ENCODE results near the gene ZNF709.
"Not testable (repeated sequence)": the region's sequence is repeated elsewhere in the genome, so short reads cannot be mapped to it uniquely, and the experiment has no call there.

The ZNF709 gene

DNA sequence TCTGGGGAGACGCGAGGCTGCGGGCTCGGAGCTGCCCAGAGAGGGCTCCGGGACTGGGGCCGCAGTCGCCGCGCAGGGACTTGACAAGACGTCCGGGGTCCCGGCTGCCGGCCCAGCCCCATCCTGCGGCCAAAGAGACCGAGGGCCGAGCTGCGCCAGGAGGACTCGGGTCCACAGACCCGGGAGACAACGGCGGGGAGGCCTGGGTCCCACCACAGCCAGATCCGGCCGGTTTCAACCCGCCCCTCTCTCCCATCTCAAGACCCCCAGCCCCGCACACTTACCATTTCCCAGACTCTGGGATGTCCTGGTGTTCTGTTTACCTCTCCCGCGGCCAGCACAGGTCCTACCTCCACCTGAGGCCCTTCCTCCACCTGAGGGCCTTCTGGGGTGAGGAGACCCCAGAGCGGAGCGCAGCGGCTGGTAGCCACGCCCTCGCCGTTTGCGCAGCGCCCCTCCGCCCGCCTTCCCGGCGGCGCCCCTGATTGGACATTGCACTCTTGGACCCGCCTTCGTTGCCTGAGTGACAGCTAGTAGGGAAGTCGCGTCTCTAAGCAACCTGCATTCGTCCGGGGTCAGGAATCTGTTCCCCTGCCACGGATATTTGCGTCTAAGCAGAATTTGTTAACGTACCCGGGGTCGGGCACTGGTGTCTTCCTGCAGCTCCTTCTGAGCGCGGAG lies at the start of gene ZNF709:
Gene ZNF709, minus strand, starts transcription at position 446 of the 681 bp plus-strand sequence. Its CDS starts 159 bp downstream, at position 287.
- DNase-seq (ENCODE audit: low read depth): peak; percentile 81

DNA sequence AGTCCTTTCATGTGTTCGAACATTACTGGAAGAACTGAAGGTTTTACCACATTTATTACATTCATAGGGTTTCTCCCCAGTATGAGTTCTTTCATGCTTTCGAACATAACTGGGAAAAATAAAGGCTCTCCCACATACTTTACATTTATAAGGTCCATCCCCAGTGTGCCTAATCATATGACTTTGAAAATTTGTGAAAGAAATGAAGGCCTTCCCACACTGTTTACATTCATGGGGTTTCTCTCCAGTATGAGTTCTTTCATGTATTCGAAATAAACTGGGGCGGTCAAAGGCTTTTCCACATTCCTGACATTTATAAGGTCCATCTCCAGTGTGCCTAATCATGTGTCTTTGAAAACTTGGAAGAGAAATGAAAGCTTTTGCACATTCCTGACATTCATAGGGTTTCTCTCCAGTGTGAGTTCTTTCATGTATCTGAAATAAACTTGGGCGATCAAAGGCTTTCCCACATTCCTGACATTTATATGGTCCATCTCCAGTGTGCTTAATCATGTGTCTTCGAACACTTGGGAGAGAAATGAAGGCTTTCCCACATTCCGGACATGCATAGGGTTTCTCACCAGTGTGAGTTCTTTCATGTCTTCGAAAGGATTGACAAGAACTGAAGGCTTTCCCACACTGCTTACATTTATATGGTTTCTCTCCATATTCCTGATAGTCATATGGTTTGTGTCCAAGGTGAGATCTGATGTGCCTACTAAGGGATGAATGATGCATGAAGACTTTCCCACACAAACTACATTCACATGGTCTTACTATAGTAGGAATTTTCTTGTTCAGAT lies 42.6 kb upstream of the ZNF709 start:
- DNase-seq (ENCODE audit: low read depth): no peak

- no peak for DNase-seq (ENCODE audit: low read depth)
Measured at GRCh38 chr19:12526542-12526941, 41.9 kb upstream of the ZNF709 start.

DNA sequence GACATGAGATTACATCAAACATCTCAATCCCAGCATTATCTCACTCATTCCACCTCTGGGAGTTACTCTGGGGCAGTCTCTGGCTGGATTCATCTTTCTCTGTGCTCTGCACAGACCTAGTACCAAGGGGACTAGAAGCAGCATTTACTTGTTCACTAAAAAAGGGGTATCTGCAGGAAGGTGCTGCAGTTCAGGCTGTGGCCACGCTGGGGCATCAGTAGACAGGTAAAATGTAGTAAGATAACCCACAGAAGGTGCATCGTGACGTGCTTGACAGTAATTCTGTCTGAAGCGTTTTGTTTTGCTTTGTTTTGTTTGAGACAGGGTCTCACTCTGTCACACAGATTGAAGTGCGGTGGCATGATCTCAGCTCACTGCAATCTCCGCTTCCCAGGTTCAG lies 37.4 kb upstream of the ZNF709 start:
- no peak for DNase-seq (ENCODE audit: low read depth)

GRCh38 chr19:12513531-12514061 lies 29.0 kb upstream of the ZNF709 start:
- no peak for DNase-seq (ENCODE audit: low read depth)

DNA sequence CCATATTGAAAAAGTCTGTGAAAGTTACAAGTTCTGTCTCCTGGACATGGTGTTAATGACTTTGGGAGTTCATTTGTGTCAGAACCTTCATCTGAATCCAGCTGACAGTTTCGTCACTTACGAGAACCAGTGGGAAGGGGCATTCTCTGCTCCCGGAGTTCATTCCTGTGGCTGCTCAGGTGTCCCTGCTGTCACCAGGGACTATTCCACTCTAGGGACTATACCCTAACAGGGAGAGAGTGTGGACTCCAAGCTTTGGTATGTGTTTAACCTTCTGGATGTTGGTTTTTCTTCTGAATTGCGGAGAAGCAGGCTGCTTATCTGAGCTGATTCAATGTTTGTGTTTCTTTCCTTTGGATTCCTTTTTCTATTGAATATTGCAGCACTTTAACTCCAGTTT lies 12.4 kb upstream of the ZNF709 start:
- no peak for DNase-seq (ENCODE audit: low read depth)

DNA sequence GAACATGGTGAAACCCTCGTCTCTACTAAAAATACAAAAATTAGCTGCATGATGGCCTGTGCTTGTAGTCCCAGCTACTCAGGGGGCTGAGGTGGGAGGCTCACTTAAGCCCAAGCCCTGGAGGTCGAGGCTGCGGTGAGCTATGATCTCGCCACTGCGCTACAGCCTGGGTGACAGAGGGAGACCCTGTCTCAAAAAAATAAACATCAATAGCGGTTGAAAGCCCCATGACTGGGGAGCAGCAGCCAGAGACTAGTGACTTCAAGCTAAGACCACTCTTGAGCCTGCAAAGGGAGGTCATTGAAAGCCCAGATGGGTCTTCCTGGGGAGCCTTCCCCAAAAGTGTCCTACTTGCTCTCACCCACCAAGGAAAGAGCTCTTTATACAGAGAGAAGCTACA lies 11.9 kb upstream of the ZNF709 start:
- no peak for DNase-seq (ENCODE audit: low read depth)

DNA sequence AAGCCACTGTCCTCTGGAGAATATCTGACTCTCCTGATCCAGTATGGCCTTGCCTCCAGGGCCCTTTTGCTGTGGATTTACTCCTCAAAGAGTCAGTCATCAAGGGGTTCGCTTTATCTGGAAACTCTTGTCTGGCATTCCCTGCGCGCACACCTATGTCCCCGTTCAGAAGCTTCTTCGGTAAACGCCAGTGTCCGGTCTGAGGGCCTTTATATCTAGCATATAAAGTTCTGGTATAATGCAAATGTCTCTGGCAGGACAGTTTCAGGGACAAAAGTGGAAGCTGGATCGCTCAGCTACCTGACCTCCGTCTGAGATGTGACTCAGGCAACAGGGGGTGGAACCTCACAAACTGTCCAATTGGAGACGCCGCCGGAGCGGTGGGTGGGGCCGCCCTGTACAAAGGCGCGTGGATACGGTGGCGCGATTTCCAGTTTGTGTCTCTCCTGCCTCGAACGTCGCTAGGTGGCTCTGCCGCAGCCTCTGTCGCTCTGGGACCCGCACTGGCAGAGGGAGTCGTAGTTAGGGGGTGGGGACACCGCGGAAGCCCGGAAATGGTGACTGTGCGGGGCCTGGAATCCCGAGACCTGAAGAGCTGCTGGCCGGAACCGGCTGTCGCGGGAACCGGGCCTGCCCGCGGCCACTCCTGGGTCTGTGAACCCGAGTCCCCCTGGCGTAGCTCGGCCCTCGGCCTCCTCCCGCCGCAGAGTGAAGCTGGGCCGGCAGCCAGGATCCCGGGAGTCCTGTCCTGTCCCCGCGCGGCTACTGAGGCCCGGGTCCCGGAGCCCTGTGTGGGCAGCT lies 10.6 kb upstream of the ZNF709 start:
- DNase-seq (ENCODE audit: low read depth): peak; percentile 86

DNA sequence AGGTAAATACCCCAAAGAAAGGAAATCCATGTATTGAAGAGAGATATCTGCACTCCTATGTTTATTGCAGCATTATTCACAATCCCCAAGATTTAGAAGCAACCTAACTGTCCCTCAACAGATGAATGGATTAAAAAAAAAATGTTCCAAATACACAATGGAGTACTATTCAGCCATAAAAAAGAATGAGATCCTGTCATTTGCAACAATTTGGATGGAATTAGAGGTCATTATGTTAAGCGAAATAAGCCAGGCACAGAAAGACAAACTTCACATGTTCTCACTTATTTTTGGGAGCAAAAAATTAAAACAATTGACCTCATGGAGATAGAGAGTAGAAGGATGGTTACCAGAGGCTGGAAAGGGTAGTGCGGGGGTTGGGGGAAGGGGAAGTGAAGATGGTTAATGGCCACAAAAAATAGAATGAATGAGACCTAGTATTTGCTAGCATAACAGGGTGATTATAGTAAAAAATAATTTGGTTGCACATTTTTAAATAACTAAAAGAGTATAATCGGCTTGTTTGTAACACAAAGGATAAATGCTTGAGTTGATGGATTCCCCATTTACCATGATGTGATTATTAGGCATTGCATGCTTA lies 9.7 kb upstream of the ZNF709 start:
- no peak for DNase-seq (ENCODE audit: low read depth)

DNA sequence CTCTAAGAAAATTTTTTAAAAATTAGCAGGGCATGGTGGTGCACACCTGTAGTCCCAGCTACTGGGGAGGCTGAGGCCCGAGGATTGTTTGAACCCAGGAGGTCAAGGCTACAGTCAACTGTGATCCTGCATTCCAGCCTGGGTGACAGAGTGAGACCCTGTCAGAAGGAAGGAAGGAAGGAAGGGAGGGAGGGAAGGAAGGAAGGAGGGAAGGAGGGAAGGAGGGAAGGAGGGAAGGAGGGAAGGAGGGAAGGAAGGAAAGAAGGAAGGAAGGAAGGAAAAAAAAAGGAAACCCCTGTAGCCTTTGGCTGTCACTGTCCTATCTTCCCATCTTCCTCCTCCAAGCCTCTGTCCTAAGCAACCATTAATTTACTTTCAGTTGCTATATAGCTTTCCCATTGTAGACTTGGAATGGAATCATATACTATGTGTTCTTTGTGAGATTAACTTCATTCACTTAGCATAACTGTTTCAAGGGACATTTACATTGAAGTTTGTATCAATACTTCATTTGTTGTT lies 1.7 kb upstream of the ZNF709 start:
- not testable (repeated sequence) for DNase-seq (ENCODE audit: low read depth)

DNA sequence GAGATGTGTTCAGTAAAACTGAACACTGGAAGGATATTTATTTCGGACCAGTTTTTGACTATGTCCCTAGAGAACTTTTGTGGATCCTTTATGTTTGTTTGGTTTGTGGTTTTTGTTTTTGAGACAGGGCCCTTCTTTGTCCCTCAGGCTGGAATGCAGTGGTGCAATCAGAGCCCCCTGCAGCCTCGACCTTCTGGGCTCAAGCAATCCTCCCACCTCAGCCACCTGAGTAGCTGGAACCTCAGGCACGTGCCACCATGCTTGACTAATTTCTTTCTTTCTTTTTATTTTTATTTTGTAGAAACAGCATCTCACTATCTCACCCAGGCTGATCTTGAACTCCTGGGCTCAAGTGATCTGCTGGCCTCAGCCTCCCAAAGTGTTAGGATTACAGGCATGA lies 955 bp upstream of the ZNF709 start:
- no peak for DNase-seq (ENCODE audit: low read depth)

DNA sequence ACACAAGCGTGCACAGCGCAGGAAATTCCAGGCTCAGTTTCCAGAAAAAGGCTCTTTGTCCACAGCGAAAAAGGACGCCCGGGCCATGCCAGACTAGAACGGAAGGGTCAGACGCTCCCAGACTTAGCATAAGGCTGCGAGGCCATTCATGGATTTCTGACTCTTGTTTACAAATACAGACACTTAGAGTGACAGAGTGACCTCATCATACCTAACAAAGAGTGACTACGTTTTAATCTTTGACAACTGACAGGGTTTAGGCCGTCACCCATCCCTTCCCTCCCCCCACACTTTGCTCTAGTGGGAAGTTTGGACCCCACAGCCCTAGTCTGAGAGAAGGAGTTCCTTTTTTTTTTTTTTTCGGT lies 418 bp upstream of the ZNF709 start:
- no peak for DNase-seq (ENCODE audit: low read depth)

GRCh38 chr19:12484011-12484370 lies 625 bp downstream of the ZNF709 start:
- DNase-seq (ENCODE audit: low read depth): no peak

DNA sequence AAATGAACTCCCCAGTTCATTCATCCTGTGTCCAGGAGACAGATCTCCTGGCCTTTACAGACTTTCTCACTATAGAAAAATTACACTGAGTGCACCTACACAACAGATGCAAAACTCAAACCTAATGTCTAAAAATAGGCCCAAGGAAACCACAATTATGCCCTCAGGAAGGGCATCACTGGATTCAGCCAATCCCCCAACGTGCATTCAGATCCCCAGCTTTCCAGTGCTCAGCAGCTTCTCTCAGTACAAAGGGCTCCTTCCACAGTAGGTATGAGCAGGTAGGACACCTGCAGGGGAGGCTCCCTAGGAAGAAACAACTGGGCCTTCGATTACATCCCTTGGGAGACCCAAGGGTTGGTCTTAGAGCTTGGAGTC lies 2.1 kb downstream of the ZNF709 start:
- no peak for DNase-seq (ENCODE audit: low read depth)

- DNase-seq (ENCODE audit: low read depth): no peak
Measured at GRCh38 chr19:12481781-12482508, 2.7 kb downstream of the ZNF709 start.

- DNase-seq (ENCODE audit: low read depth): no peak
Measured at GRCh38 chr19:12478234-12478941, 6.2 kb downstream of the ZNF709 start.

- not testable (repeated sequence) for DNase-seq (ENCODE audit: low read depth)
Measured at GRCh38 chr19:12467651-12468050, 17.0 kb downstream of the ZNF709 start.

GRCh38 chr19:12465211-12465610 lies 19.4 kb downstream of the ZNF709 start:
- no peak for DNase-seq (ENCODE audit: low read depth)

DNA sequence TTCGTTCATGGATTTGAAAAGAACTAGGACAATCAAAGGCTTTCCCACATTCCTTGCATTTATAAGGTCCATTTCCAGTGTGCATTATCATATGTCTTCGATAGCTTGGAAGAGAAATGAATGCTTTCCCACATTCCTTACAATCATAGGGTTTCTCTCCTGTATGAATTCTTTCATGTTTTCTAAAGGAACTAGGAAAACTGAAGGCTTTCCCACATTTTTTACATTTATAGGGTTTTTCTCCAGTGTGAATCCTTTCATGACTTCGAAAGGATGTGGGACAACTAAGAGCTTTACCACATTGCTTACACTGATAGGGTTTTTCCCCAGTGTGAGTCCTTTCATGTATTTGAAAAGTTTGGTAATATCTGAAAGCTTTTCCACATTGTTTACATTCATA lies 19.8 kb downstream of the ZNF709 start:
- DNase-seq (ENCODE audit: low read depth): no peak

- not testable (repeated sequence) for DNase-seq (ENCODE audit: low read depth)
Measured at GRCh38 chr19:12464139-12464538, 20.5 kb downstream of the ZNF709 start.

GRCh38 chr19:12453495-12453894 lies 31.1 kb downstream of the ZNF709 start:
- DNase-seq (ENCODE audit: low read depth): no peak
